T-helper 1 cell treated with Interleukin-12 subunit alpha and Interleukin-12 subunit beta and Interleukin-4 antibody, amounts not matched to agents 30 μg/mL and 1 μg/mL, for 36 hours (primary cell): Measurements from ENCODE around the gene CHIC1.
"Not testable (repeated sequence)": the region's sequence is repeated elsewhere in the genome, so short reads cannot be mapped to it uniquely, and the experiment has no call there.

ENCODE experiments used
- H3K27ac Mint-ChIP-seq: one replicate; pipeline ENCODE4 v1.8.0; 2021; ENCODE audit warnings: mild to moderate bottlenecking, mixed read lengths
- H3K27me3 Mint-ChIP-seq: one replicate; pipeline ENCODE4 v1.8.0; 2021; ENCODE audit warnings: low read depth, mixed read lengths
- H3K36me3 Mint-ChIP-seq: one replicate; pipeline ENCODE4 v1.8.0; 2021; ENCODE audit warnings: low read depth, mixed read lengths
- H3K4me1 Mint-ChIP-seq: one replicate; pipeline ENCODE4 v1.8.0; 2021; ENCODE audit warnings: low read depth, mixed read lengths
- H3K4me3 Mint-ChIP-seq: one replicate; pipeline ENCODE4 v1.8.0; 2021; ENCODE audit warnings: mild to moderate bottlenecking, moderate library complexity, mixed read lengths
- H3K9me3 Mint-ChIP-seq: one replicate; pipeline ENCODE4 v1.8.0; 2021; ENCODE audit warnings: mixed read lengths

CHIC1 gene

DNA sequence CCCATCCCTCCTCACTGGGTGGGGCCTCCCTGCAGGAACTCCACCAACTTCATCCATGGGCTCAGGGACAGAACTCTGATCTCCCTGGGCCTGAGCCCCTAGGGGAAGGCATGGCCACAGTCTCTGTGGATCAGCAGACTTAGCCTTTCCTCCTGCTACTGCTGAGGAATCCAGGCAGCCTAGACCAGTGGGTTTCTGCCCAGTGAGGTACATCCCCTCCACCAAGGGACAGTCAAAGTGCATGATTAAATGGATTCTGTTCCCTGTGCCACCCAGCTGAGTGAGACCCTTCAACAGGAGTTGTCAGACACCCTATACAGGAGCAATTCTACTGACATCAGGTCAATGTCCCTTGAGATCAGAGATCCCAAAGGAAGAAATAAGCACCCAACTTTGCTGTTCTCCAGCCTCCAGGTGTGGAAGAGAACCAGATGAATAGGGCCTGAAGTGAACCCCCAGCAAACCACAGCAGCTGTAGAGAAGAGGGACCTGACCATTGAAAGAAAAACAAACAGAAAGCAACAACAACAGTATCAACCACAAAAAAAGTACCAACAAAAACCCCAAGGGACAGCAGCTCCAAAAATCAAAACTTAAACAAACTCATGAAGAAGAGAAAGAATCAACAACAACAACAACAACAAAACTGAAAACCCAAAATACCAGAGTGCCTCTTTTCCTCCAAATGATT is 84.8 kb downstream of the CHIC1 start:
- H3K27me3 Mint-ChIP-seq, result no peaks in the 10 kb centered on the region
- no peak overlapping the region for H3K27ac Mint-ChIP-seq
- H3K4me1 Mint-ChIP-seq, result no peaks in the 10 kb centered on the region
- no peak overlapping the region for H3K4me3 Mint-ChIP-seq
- H3K36me3 Mint-ChIP-seq, result peaks cover 4% of the 10 kb centered on the region
- H3K9me3 Mint-ChIP-seq, result peaks cover 23% of the 10 kb centered on the region

DNA sequence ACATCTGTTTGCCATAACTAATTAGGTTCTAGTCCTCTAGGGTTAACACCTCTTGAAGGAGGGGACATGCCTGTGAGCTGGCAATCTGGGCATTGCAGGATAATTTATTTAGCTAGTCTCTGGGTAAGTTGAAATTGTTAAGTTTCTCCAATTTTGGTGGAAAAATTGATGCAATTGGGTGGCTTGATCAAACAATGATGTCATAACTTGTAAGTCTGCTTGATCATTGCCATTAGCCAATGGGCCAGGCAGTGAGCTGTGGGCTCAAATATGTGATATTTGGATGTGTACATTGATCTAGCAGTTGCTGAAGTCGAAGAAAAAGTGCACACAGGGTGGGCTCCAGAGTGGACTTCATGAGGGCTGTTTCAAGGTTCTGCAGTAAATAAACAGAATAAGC is 98.3 kb downstream of the CHIC1 start:
- H3K36me3 Mint-ChIP-seq, H3K27me3 Mint-ChIP-seq, H3K4me1 Mint-ChIP-seq, H3K4me3 Mint-ChIP-seq, H3K27ac Mint-ChIP-seq: not testable (repeated sequence)
- peaks cover 18% of the 10 kb centered on the region for H3K9me3 Mint-ChIP-seq

DNA sequence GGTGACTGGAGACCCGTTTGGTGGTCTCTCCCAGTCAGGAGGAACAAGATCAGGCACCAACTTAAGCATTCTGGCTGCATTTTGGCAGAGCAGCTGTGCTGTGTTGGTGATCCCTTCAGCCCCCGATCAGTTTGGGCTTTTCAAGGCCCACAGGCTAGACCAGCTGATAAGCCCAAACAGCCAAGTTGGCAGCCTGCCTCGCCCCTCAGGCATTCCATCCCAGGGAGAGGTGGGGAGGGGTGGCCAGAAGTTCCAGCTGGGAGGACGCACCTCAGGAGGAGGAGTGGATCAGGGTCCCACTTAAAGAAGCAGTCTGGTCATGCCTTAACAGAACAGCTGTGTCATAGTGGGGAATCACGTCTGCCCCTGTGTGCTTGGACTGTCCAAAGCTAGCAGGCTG is 105.8 kb downstream of the CHIC1 start:
- H3K27ac Mint-ChIP-seq, result no peak overlapping the region
- H3K9me3 Mint-ChIP-seq, result peaks cover 22% of the 10 kb centered on the region
- no peaks in the 10 kb centered on the region for H3K4me1 Mint-ChIP-seq
- H3K36me3 Mint-ChIP-seq, result peaks cover 2% of the 10 kb centered on the region
- no peaks in the 10 kb centered on the region for H3K27me3 Mint-ChIP-seq
- H3K4me3 Mint-ChIP-seq, result no peak overlapping the region

DNA sequence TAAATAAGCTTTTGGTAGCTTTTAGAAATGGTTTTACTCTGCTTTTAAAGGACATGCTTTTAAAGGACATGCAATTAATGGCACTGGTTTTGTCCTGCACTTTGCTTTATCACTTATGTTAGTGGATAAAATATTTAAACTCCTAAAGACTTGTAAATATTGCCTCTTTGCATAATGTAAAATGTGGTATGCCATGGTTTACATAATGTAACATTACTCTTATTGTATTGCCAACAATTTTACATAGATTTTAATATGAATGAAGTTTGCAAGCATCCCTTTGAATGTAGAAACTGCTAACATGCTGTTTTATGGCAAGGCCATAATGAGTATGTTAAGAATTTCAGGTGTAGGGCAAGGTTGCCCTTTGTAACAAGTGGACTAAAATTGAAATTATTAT is 118.4 kb downstream of the CHIC1 start:
- Mint-ChIP-seq H3K27ac (no peak overlapping the region), H3K36me3 (no peaks in the 10 kb centered on the region), H3K4me3 (no peak overlapping the region), H3K4me1 (no peaks in the 10 kb centered on the region), H3K27me3 (no peaks in the 10 kb centered on the region), H3K9me3 (no peaks in the 10 kb centered on the region)

DNA sequence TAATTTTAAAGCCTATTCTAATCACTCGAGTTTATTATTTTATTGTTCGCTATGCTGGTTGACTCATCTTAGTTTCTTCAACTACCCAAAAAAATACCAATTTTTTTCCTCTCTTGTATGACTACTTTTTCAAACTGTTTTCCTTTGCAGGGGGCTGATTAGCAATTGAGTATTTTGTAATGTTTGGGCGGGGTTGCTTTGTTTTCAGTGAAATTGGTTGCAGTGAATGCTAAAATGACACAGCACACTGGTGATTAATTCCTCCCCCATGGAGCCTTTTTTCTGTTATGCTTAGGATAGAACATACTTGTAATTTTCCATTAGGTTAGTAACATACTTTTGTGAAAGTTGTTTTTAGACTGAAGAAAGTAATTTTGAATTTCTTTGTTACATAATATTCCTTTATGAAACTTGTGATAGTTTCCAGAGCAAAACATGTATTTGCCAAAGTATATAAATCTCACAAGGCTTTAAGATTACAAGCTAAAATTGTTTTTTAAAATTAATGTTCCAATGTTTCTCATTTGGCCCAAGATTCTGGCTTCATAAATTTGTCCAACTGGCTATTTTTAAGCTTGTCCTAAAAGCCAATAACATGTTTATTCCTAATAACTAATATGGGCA is 120.4 kb downstream of the CHIC1 start:
- peaks cover 6% of the 10 kb centered on the region for H3K9me3 Mint-ChIP-seq
- no peaks in the 10 kb centered on the region for H3K27me3 Mint-ChIP-seq
- H3K36me3 Mint-ChIP-seq, result peaks cover 4% of the 10 kb centered on the region
- H3K27ac Mint-ChIP-seq, result no peak overlapping the region
- no peak overlapping the region for H3K4me3 Mint-ChIP-seq
- H3K4me1 Mint-ChIP-seq, result no peaks in the 10 kb centered on the region

DNA sequence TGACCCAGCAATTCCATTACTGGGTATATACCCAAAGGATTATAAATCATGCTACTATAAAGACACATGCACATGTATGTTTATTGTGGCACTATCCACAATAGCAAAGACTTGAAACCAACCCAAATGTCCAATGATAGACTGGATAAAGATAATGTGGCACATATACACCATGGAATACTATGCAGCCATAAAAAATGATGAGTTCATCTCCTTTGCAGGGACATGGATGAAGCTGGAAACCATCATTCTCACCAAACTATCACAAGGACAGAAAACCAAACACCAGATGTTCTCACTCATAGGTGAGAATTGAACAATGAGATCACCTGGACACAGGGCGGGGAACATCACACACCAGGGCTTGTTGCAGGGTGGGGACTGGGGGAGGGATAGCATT is 144.0 kb downstream of the CHIC1 start:
- peaks cover 13% of the 10 kb centered on the region for H3K9me3 Mint-ChIP-seq
- not testable (repeated sequence) for H3K4me3 Mint-ChIP-seq, H3K27me3 Mint-ChIP-seq, H3K36me3 Mint-ChIP-seq, H3K4me1 Mint-ChIP-seq, H3K27ac Mint-ChIP-seq

DNA sequence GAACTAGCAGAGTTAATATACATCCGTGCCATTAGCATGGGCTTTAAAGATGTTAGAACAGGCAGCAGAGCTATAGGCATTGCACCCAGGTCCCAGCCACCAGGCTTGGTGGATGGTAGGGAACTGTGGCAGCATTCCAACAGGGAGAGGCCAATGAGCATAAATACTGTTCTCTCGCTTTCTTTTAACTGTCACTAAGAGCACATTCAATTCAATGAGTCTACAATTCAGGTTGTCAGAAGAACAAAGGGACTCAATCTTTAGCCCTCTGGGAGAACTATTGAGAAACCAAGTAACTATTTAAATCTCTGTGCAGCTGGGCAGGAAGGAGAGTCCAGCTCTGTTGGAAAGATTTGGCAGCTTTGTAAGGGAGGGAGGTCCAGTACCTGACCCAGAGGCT is 165.6 kb downstream of the CHIC1 start:
- Mint-ChIP-seq H3K4me1 (no peaks in the 10 kb centered on the region), H3K27me3 (no peaks in the 10 kb centered on the region), H3K9me3 (peaks cover 5% of the 10 kb centered on the region), H3K27ac (no peak overlapping the region), H3K36me3 (no peaks in the 10 kb centered on the region), H3K4me3 (no peak overlapping the region)
